Measurements from ENCODE around the gene SLC6A6. TPM values are rescaled to one million over a fixed set of nuclear protein-coding genes. Genes with fewer than 3 reads are reported as not detected.
A peak's percentile ranks its signal among the peaks of the same experiment; 100 is the strongest.

SLC6A6 gene
- total and polyA plus RNA-seq, 4 donors: 0.92 to 7.2 (median 2.9) TPM

DNA sequence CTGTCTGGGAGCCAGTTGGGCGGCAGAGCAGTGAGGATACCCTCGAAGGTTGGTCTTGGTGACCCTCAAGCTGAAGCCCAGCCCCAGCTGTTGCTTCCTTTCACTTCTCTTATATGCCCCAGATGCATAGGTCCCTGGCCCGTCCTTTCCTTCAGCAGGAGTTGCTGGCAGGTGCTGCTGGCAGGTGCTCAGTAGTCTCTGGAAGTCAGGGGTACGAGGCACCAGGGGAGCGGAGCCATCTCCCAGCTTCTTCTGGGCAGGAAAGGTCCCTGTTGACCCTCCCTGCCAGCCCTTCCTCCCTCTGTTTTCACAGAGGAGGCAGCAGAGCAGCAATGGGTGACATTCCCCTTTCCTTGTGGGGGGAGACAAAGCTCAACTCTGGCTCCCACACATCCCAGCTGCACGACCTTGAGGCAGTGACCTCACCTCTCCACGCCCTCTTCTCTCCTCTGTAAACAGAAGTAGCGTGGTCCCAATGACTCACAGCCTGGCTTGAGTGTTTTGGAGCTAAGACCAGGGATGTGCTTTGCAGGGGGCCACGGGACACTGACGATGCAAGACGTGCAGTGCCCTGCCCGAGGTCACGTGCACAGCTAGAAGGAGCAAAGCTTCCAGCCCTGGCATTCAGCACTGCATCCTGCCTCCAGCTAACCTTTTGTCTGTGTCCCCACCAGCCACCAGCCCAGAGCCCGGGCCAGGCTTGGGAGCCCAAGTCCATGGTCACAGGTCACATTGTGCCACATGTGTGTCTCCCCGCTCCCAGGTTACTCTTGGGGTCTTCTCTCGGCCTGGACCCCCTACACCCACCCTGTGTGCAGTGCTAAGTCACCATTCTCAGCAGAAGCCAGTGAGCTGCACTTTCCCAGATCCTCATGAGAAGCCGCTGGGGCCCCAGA is 49.7 kb downstream of the SLC6A6 start:
- no peaks in the 10 kb centered on the region for H3K9me3 ChIP-seq (ENCODE audit: control insufficient read depth in 4 of 4, low read length in 3 of 4)
- TF ChIP-seq FOXA1 (IDR thresholded peaks at IDR 0.05): no peak
- no peak for TF ChIP-seq TAF1 (conservative IDR thresholded peaks at IDR 0.05)
- peak overlapping the region; percentile 32 to 48 for H3K27ac ChIP-seq (ENCODE audit: low read depth in 1 of 2, low read length in 2 of 2)
- 83% methylated on average over 17 of the region's 17 CpGs for WGBS
- H3K4me1 ChIP-seq (ENCODE audit: control insufficient read depth in 4 of 4, insufficient read depth in 4 of 4, low read length in 3 of 4): no peaks in the 10 kb centered on the region
- no peak for DNase-seq (ENCODE audit: low spot score)
- no peak overlapping the region for H3K4me3 ChIP-seq (ENCODE audit: low read depth in 1 of 3, low read length in 3 of 3)
- no peak overlapping the region for H3K9ac ChIP-seq (ENCODE audit: low read depth in 1 of 2, low read length in 2 of 2)
- peaks cover 0 to 3% (median 0%) of the 10 kb centered on the region in 4 donors for H3K36me3 ChIP-seq (ENCODE audit: control insufficient read depth in 4 of 4, insufficient read depth in 3 of 4, low read depth in 1 of 4, low read length in 3 of 4)
- H3K27me3 ChIP-seq (ENCODE audit: control insufficient read depth in 4 of 4, insufficient read depth in 4 of 4, low read length in 3 of 4): peaks cover 0 to 4% (median 1%) of the 10 kb centered on the region in 4 donors

DNA sequence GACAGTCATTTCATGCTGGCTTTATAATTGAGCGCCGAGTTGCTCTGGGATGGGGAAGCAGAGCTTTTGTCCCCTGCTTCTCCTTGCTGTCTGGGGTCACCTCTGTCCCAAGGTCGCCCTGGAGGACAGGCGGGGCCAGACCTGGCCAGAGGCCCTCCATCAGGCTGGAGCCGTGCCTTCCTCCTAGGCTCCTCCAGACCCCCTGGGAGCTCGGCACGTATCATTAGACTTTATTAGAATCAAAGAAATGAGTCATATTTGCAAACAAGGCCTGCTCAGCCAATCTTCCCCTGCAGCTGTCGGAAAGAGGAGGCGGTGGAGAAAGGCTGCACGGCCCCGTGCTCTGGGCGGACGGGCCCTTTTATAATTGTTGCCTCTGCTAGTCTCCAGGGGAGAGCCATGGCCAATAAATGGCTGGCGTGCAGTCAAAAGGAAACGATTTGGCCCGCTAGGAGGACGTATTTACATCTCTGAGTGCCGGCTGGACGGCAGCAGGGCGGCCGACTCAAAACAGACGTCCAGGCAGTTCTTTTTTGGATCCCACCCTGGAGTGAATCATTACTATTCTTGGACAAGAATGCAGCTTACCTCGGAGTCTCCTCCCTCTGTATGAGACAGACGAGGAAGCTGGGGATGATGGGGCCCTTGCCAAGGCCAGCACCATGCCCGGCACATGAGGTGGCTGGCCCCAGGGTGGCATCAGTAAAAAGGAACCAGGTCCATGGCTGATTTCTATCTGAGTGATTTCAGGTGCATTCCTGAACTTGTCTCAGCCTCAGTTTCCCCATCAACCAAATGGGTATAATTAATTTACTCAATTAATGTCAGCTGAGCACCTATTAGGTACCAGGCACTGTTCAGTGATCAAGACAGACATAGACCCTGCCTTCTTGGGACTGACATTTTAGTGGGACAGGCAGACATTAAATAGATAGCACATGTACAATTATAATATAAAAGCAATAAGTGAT is 50.6 kb downstream of the SLC6A6 start:
- DNase-seq (ENCODE audit: low spot score): no peak
- peaks cover 0 to 4% (median 1%) of the 10 kb centered on the region in 4 donors for H3K27me3 ChIP-seq (ENCODE audit: control insufficient read depth in 4 of 4, insufficient read depth in 4 of 4, low read length in 3 of 4)
- H3K9ac ChIP-seq (ENCODE audit: low read depth in 1 of 2, low read length in 2 of 2): no peak overlapping the region
- no peak overlapping the region for H3K4me3 ChIP-seq (ENCODE audit: low read depth in 1 of 3, low read length in 3 of 3)
- TF ChIP-seq ATF3 (IDR thresholded peaks at IDR 0.05): no peak
- no peak for TF ChIP-seq YY1 (IDR thresholded peaks at IDR 0.05)
- TF ChIP-seq ZBTB33 (IDR thresholded peaks at IDR 0.05): no peak
- TF ChIP-seq, protein P1, sequence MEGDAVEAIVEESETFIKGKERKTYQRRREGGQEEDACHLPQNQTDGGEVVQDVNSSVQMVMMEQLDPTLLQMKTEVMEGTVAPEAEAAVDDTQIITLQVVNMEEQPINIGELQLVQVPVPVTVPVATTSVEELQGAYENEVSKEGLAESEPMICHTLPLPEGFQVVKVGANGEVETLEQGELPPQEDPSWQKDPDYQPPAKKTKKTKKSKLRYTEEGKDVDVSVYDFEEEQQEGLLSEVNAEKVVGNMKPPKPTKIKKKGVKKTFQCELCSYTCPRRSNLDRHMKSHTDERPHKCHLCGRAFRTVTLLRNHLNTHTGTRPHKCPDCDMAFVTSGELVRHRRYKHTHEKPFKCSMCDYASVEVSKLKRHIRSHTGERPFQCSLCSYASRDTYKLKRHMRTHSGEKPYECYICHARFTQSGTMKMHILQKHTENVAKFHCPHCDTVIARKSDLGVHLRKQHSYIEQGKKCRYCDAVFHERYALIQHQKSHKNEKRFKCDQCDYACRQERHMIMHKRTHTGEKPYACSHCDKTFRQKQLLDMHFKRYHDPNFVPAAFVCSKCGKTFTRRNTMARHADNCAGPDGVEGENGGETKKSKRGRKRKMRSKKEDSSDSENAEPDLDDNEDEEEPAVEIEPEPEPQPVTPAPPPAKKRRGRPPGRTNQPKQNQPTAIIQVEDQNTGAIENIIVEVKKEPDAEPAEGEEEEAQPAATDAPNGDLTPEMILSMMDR (IDR thresholded peaks at IDR 0.05; ENCODE audit: low read depth, low read length, missing input control): no peak
- no peak for TF ChIP-seq RXRA (IDR thresholded peaks at IDR 0.05)
- TF ChIP-seq EGR1 (IDR thresholded peaks at IDR 0.05; ENCODE audit: low read depth in 2 of 2): no peak
- TF ChIP-seq HNF4G (IDR thresholded peaks at IDR 0.05): no peak
- TF ChIP-seq NR2F2 (IDR thresholded peaks at IDR 0.05): no peak
- no peak for TF ChIP-seq FOXA1 (IDR thresholded peaks at IDR 0.05)
- TF ChIP-seq, protein P2, sequence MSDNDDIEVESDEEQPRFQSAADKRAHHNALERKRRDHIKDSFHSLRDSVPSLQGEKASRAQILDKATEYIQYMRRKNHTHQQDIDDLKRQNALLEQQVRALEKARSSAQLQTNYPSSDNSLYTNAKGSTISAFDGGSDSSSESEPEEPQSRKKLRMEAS (IDR thresholded peaks at IDR 0.05): no peak
- TF ChIP-seq SP1 (IDR thresholded peaks at IDR 0.05): no peak
- no peak for TF ChIP-seq JUND (IDR thresholded peaks at IDR 0.05)
- no peak for TF ChIP-seq GABPA (IDR thresholded peaks at IDR 0.05 in 1 of 2, conservative IDR thresholded peaks at IDR 0.05 in 1 of 2)
- TF ChIP-seq RAD21 (IDR thresholded peaks at IDR 0.05): no peak
- no peaks in the 10 kb centered on the region for H3K4me1 ChIP-seq (ENCODE audit: control insufficient read depth in 4 of 4, insufficient read depth in 4 of 4, low read length in 3 of 4)
- 72% methylated on average over 25 of the region's 25 CpGs for WGBS
- peak overlapping the region; percentile 32 to 48 for H3K27ac ChIP-seq (ENCODE audit: low read depth in 1 of 2, low read length in 2 of 2)
- no peaks in the 10 kb centered on the region for H3K9me3 ChIP-seq (ENCODE audit: control insufficient read depth in 4 of 4, low read length in 3 of 4)
- no peaks in the 10 kb centered on the region for H3K36me3 ChIP-seq (ENCODE audit: control insufficient read depth in 4 of 4, insufficient read depth in 3 of 4, low read depth in 1 of 4, low read length in 3 of 4)

Measured in liver (tissue), 9 donors.